Measurements from ENCODE around the gene NSG1. TPM values are rescaled to one million over a fixed set of nuclear protein-coding genes. Genes with fewer than 3 reads are reported as not detected.

The NSG1 gene
- total RNA-seq, 6 donors from 2014 or later, result 0.29 to 3.8 (median 1.3) TPM; not detected in 1

DNA sequence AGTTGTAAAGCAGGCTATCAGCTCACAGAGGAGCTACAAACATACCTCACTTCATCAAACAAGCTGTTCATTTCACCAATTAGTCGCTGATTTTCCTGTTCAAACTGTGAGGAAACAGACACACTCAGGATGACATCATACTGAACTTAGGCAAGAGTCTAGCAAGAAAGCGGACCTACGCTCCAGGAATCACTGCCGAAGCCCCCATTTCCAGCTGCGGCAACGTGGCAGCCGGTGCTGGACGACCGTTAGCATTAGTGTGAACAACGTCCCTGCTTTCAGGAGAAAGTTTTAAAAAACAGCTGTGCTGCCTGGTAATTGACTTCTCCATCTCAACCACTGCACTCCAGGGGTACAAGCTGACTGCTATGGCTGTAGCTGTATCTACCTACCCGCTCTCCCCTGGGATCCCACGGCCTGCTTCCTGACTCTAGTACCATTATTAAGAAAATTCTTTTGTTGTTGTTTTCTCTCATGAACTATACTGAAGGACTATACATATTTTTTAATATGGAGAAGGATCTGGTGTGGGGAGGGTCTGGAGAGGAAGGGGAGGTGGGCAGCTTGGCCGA, 38.3 kb downstream of the NSG1 start:
- Histone ChIP-seq H3K4me1 (no peaks in the 10 kb centered on the region), H3K27me3 (no peaks in the 10 kb centered on the region), H3K36me3 (peaks cover 10 to 62% (median 39%) of the 10 kb centered on the region in 4 donors), H3K27ac (no peak overlapping the region), H3K4me3 (no peak overlapping the region), H3K9me3 (no peaks in the 10 kb centered on the region)
- ATAC-seq (ENCODE audit: low FRiP score in 2 of 2) (no peak), DNase-seq (no peak)
- 84 to 87% methylated on average over 13 of the region's 13 CpGs for WGBS, 2 donors
- TF ChIP-seq EP300 (IDR thresholded peaks at IDR 0.05) (no peak), POLR2A (IDR thresholded peaks at IDR 0.05) (no peak), POLR2AphosphoS5 (IDR thresholded peaks at IDR 0.05) (no peak)
- TF ChIP-seq, protein P1, sequence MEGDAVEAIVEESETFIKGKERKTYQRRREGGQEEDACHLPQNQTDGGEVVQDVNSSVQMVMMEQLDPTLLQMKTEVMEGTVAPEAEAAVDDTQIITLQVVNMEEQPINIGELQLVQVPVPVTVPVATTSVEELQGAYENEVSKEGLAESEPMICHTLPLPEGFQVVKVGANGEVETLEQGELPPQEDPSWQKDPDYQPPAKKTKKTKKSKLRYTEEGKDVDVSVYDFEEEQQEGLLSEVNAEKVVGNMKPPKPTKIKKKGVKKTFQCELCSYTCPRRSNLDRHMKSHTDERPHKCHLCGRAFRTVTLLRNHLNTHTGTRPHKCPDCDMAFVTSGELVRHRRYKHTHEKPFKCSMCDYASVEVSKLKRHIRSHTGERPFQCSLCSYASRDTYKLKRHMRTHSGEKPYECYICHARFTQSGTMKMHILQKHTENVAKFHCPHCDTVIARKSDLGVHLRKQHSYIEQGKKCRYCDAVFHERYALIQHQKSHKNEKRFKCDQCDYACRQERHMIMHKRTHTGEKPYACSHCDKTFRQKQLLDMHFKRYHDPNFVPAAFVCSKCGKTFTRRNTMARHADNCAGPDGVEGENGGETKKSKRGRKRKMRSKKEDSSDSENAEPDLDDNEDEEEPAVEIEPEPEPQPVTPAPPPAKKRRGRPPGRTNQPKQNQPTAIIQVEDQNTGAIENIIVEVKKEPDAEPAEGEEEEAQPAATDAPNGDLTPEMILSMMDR (IDR thresholded peaks at IDR 0.05), result no peak

DNA sequence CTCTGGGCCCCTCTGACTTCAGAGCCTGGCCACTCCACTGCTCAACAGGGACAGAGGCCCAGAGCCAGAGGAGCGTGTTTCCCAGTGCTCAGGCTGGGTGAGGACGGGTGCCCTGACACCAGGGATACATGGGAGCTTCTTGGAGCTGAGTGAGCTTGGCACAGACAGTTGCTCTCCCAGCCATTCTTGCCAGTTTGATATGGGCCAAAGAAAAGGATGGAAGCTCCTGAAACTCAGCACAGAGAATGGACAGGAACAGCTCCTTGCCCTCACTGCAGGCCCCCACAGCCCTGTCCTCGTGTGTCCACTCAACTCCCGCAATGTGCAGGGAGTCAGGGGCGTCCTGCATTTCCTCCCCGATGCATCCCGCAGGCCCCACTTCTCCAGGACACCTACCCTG, 38.8 kb downstream of the NSG1 start:
- H3K9me3 ChIP-seq, result no peaks in the 10 kb centered on the region
- no peak overlapping the region for H3K27ac ChIP-seq
- ATAC-seq (ENCODE audit: low FRiP score in 2 of 2), result no peak
- H3K27me3 ChIP-seq, result no peaks in the 10 kb centered on the region
- DNase-seq, result no peak
- no peaks in the 10 kb centered on the region for H3K4me1 ChIP-seq
- TF ChIP-seq EP300 (IDR thresholded peaks at IDR 0.05), result no peak
- TF ChIP-seq, protein P1 (IDR thresholded peaks at IDR 0.05), result no peak
- TF ChIP-seq POLR2AphosphoS5 (IDR thresholded peaks at IDR 0.05), result no peak
- TF ChIP-seq POLR2A (IDR thresholded peaks at IDR 0.05), result no peak
- no peak overlapping the region for H3K4me3 ChIP-seq
- H3K36me3 ChIP-seq, result peaks cover 5 to 57% (median 34%) of the 10 kb centered on the region in 4 donors
- WGBS, 2 donors, result 88 to 89% methylated on average over 7 of the region's 7 CpGs

DNA sequence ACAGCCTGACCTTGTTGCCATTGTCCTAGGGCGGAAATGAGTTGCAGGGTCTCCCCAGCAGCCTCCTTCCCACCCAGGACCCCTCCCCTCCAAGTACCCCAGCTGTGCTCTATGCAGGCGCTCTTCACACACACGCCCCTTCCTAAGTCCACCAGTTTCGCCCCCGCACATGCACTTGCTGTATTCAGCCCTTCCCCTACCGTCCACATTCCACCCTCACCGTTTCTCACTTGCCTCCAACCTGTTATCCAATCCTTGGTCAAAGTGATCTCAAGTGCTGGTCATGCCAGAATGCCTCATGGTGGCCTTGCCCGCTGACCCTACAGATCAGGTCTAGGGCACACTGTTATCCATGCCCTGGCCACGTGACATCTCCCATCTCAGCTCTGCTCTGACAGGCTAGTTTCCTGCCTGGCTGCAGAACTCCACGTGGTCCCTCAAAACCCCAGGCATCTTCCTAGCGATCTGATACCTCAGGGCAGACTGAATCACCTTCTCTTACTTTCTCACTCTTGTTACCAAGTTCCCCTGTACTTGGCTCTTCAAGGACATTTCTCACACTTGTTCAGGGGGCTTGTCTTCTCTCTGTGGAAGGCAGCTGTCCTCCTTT, 39.7 kb downstream of the NSG1 start:
- H3K4me3 ChIP-seq, result no peak overlapping the region
- 84 to 85% methylated on average over 11 of the region's 11 CpGs for WGBS, 2 donors
- no peak overlapping the region for H3K27ac ChIP-seq
- no peak for DNase-seq
- TF ChIP-seq EP300 (IDR thresholded peaks at IDR 0.05), result no peak
- TF ChIP-seq, protein P1 (IDR thresholded peaks at IDR 0.05), result no peak
- TF ChIP-seq POLR2A (IDR thresholded peaks at IDR 0.05), result no peak
- TF ChIP-seq POLR2AphosphoS5 (IDR thresholded peaks at IDR 0.05), result no peak
- peaks cover 4 to 48% (median 30%) of the 10 kb centered on the region in 4 donors for H3K36me3 ChIP-seq
- H3K4me1 ChIP-seq, result no peaks in the 10 kb centered on the region
- ATAC-seq (ENCODE audit: low FRiP score in 2 of 2), result no peak
- no peaks in the 10 kb centered on the region for H3K9me3 ChIP-seq
- no peaks in the 10 kb centered on the region for H3K27me3 ChIP-seq

DNA sequence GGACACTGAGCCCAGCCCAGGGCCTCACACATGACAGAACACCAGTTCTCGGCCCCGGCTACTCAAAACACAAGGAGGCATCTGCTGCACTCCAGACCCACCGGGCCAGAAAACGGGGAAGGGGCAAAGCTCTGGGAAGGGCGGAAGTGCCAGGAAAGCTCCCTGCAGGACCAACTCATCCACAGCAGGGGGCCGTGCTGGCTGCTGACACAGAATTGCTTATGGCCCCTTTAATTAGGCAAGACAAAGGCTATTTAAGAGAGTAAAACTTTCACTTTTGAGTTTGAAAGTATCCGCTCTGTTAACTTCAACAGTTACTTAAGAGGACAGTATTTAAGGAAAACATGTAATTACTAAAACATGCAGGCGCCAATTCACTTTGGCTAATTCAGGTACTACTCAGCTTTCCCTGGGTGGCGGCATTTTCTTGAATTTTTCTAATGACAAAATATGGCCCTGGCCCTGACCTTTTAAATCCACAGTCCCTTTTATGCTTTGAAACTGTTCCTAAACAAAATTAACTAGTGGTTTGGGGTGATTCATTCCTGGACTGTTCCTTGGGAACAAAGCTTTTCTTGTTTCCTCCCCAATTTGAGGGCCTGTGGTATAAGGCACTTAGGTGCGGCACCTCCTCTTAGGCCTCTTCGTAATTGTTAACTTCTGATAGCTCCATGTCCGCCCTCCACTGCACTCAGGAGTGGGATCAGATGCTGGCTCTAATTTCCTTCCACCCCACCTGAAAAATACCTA, 40.4 kb downstream of the NSG1 start:
- no peaks in the 10 kb centered on the region for H3K27me3 ChIP-seq
- DNase-seq (no peak), ATAC-seq (ENCODE audit: low FRiP score in 2 of 2) (no peak)
- WGBS, 2 donors, result 89% methylated on average over 10 to 12 of the region's 12 CpGs
- H3K4me1 ChIP-seq, result no peaks in the 10 kb centered on the region
- no peaks in the 10 kb centered on the region for H3K9me3 ChIP-seq
- H3K27ac ChIP-seq, result no peak overlapping the region
- H3K4me3 ChIP-seq, result no peak overlapping the region
- TF ChIP-seq EP300 (IDR thresholded peaks at IDR 0.05) (no peak), POLR2A (IDR thresholded peaks at IDR 0.05) (no peak), POLR2AphosphoS5 (IDR thresholded peaks at IDR 0.05) (no peak)
- TF ChIP-seq, protein P1 (IDR thresholded peaks at IDR 0.05), result no peak
- peaks cover 7 to 47% (median 28%) of the 10 kb centered on the region in 4 donors for H3K36me3 ChIP-seq

All from upper lobe of left lung (tissue), 6 donors.